ENCODE results near the gene PDXK. TPM values are rescaled to one million over a fixed set of nuclear protein-coding genes. Genes with fewer than 3 reads are reported as not detected.
"Not testable (repeated sequence)": the region's sequence is repeated elsewhere in the genome, so short reads cannot be mapped to it uniquely, and the experiment has no call there.

The PDXK gene
- total RNA-seq, 1 donor from 2014 or later: 63.8 TPM

GRCh38 chr21:43696214-43696613 lies 22.7 kb upstream of the PDXK start:
- Mint-ChIP-seq H3K27ac (ENCODE audit: unreplicated experiment) (no peak overlapping the region), H3K4me1 (ENCODE audit: low read depth, unreplicated experiment) (peaks cover 8% of the 10 kb centered on the region), H3K4me3 (ENCODE audit: unreplicated experiment) (no peak overlapping the region), H3K9me3 (ENCODE audit: unreplicated experiment) (no peaks in the 10 kb centered on the region), H3K36me3 (ENCODE audit: unreplicated experiment) (peaks cover 4% of the 10 kb centered on the region), H3K27me3 (ENCODE audit: unreplicated experiment) (no peaks in the 10 kb centered on the region)
- DNase-seq: no peak
- no peak for TF ChIP-seq CTCF (IDR thresholded peaks at IDR 0.05; ENCODE audit: partially characterized antibody, unreplicated experiment)

- H3K4me1 Mint-ChIP-seq (ENCODE audit: low read depth, unreplicated experiment): peaks cover 13% of the 10 kb centered on the region
- no peaks in the 10 kb centered on the region for H3K27me3 Mint-ChIP-seq (ENCODE audit: unreplicated experiment)
- TF ChIP-seq CTCF (IDR thresholded peaks at IDR 0.05; ENCODE audit: partially characterized antibody, unreplicated experiment): no peak
- H3K27ac Mint-ChIP-seq (ENCODE audit: unreplicated experiment): no peak overlapping the region
- peaks cover 4% of the 10 kb centered on the region for H3K36me3 Mint-ChIP-seq (ENCODE audit: unreplicated experiment)
- H3K9me3 Mint-ChIP-seq (ENCODE audit: unreplicated experiment): peaks cover 3% of the 10 kb centered on the region
- no peak overlapping the region for H3K4me3 Mint-ChIP-seq (ENCODE audit: unreplicated experiment)
- DNase-seq: no peak
Measured at GRCh38 chr21:43697758-43698643, 20.9 kb upstream of the PDXK start.

GRCh38 chr21:43699492-43699777 lies 19.5 kb upstream of the PDXK start:
- not testable (repeated sequence) for DNase-seq; H3K27me3 Mint-ChIP-seq (ENCODE audit: unreplicated experiment); H3K4me3 Mint-ChIP-seq (ENCODE audit: unreplicated experiment); H3K27ac Mint-ChIP-seq (ENCODE audit: unreplicated experiment); H3K36me3 Mint-ChIP-seq (ENCODE audit: unreplicated experiment); H3K9me3 Mint-ChIP-seq (ENCODE audit: unreplicated experiment); H3K4me1 Mint-ChIP-seq (ENCODE audit: low read depth, unreplicated experiment)

- no peak for DNase-seq
Measured at GRCh38 chr21:43699933-43700599, 18.9 kb upstream of the PDXK start.

More at GRCh38 chr21:43699933-43700599, 18.9 kb upstream of the PDXK start:
- no peaks in the 10 kb centered on the region for H3K27me3 Mint-ChIP-seq (ENCODE audit: unreplicated experiment)
- H3K9me3 Mint-ChIP-seq (ENCODE audit: unreplicated experiment): peaks cover 3% of the 10 kb centered on the region
- TF ChIP-seq CTCF (IDR thresholded peaks at IDR 0.05; ENCODE audit: partially characterized antibody, unreplicated experiment): no peak
- H3K36me3 Mint-ChIP-seq (ENCODE audit: unreplicated experiment): peaks cover 4% of the 10 kb centered on the region
- H3K4me1 Mint-ChIP-seq (ENCODE audit: low read depth, unreplicated experiment): peaks cover 10% of the 10 kb centered on the region
- H3K27ac Mint-ChIP-seq (ENCODE audit: unreplicated experiment): no peak overlapping the region
- H3K4me3 Mint-ChIP-seq (ENCODE audit: unreplicated experiment): no peak overlapping the region
